IMR-90 (cell line): ENCODE measurements around the gene MEF2A. TPM values are rescaled to one million over a fixed set of nuclear protein-coding genes. Genes with fewer than 3 reads are reported as not detected.

ENCODE experiments used
- ATAC-seq: fragments of 200-7000 bp; cut with Tn5 transposase; 2 replicates; pipeline ENCODE4 v1.9.1; 2020; ENCODE audit warnings: low read depth, mild to moderate bottlenecking, moderate library complexity
- BruUV-seq: library from RNA; stranded (reverse); fragments of 400-500 nt; replicated peaks from 2 replicates; lab custom pipeline; 2021; lab: Mats Ljungman, UMichigan
- CTCF ChIA-PET: fragments of 300-600 bp; formaldehyde crosslinking; extraction: SDS; loops from one replicate; lab custom pipeline; 2021; ENCODE audit warnings: antibody characterized with exemption; lab: Yijun Ruan, JAX
- POLR2A ChIA-PET: fragments of 300-600 bp; sonication (Branson Sonifier 250); formaldehyde crosslinking; loops from one replicate; lab custom pipeline; 2022; ENCODE audit warnings: antibody characterized with exemption; ENCODE audit not compliant: unreplicated experiment; lab: Charles Lee
- DNase-seq: peaks from one replicate; pipeline ENCODE4 v3.0.0; 2013
- H2AFZ ChIP-seq: replicated peaks from 2 replicates; pipeline ENCODE3; 2013; ENCODE audit warnings: low read length, mild to moderate bottlenecking; ENCODE audit not compliant: poor library complexity
- H2AK5ac ChIP-seq: 2 replicates; pipeline ENCODE4 v1.6.1; 2013; ENCODE audit warnings: low read depth, low read length, inconsistent platforms
- H2AK9ac ChIP-seq: replicated peaks from 2 replicates; pipeline ENCODE3; 2013; ENCODE audit warnings: mild to moderate bottlenecking, low read depth, low read length, moderate library complexity; ENCODE audit not compliant: poor library complexity
- H2BK120ac ChIP-seq: 2 replicates; pipeline ENCODE4 v1.6.1; 2013; ENCODE audit warnings: low read depth, low read length, inconsistent platforms
- H2BK15ac ChIP-seq: 3 replicates; pipeline ENCODE4 v1.6.1; 2013; ENCODE audit warnings: low read depth, low read length, inconsistent platforms
- H2BK20ac ChIP-seq: 2 replicates; pipeline ENCODE4 v1.6.1; 2013; ENCODE audit warnings: low read depth, mild to moderate bottlenecking, inconsistent platforms, low read length, moderate library complexity
- H2BK5ac ChIP-seq: 2 replicates; pipeline ENCODE4 v1.6.1; 2013; ENCODE audit warnings: mild to moderate bottlenecking, low read depth, low read length, inconsistent platforms; ENCODE audit not compliant: poor library complexity, severe bottlenecking
- H3K14ac ChIP-seq: replicated peaks from 2 replicates; pipeline ENCODE4 v1.6.1; 2013; ENCODE audit warnings: low read depth, low read length, inconsistent platforms
- H3K18ac ChIP-seq: 2 replicates; pipeline ENCODE4 v1.6.1; 2013; ENCODE audit warnings: low read depth, low read length, control low read depth
- H3K23ac ChIP-seq: 2 replicates; pipeline ENCODE4 v1.6.1; 2013; ENCODE audit warnings: low read depth, low read length, inconsistent platforms
- H3K27ac ChIP-seq: 2 replicates; pipeline ENCODE4 v1.5.1; 2013; ENCODE audit warnings: mild to moderate bottlenecking, control low read depth, low read length; ENCODE audit not compliant: insufficient read depth
- H3K27me3 ChIP-seq: 2 replicates; pipeline ENCODE4 v1.6.1; 2013; ENCODE audit warnings: low read length; ENCODE audit not compliant: control insufficient read depth, insufficient read depth
- H3K36me3 ChIP-seq: 2 replicates; pipeline ENCODE4 v1.6.1; 2013; ENCODE audit warnings: low read length, mixed read lengths; ENCODE audit not compliant: control insufficient read depth, insufficient read depth
- H3K4ac ChIP-seq: 2 replicates; pipeline ENCODE4 v1.6.1; 2013; ENCODE audit warnings: low read depth, low read length, inconsistent platforms
- H3K4me1 ChIP-seq: 2 replicates; pipeline ENCODE4 v1.6.1; 2013; ENCODE audit warnings: low read length, mixed read lengths; ENCODE audit not compliant: control insufficient read depth, insufficient read depth
- H3K4me2 ChIP-seq: 2 replicates; pipeline ENCODE4 v1.6.1; 2013; ENCODE audit warnings: low read depth, mild to moderate bottlenecking, control low read depth, low read length, moderate library complexity
- H3K4me3 ChIP-seq: 2 replicates; pipeline ENCODE4 v1.5.1; 2013; ENCODE audit warnings: low read depth, mild to moderate bottlenecking, control low read depth, low read length, moderate library complexity; ENCODE audit not compliant: insufficient read depth
- H3K56ac ChIP-seq: 2 replicates; pipeline ENCODE4 v1.6.1; 2013; ENCODE audit warnings: low read length, inconsistent platforms; ENCODE audit not compliant: insufficient read depth; ENCODE audit errors: extremely low read depth
- H3K79me1 ChIP-seq, 2 experiments: 2 replicates each; pipeline ENCODE4 v1.6.1; 2013; ENCODE audit warnings: low read length in 2 of 2, inconsistent platforms in 1 of 2, low read depth in 1 of 2
- H3K9ac ChIP-seq: 2 replicates; pipeline ENCODE4 v1.6.1; 2013; ENCODE audit warnings: low read depth, low read length, control low read depth
- H3K9me1 ChIP-seq: 2 replicates; pipeline ENCODE4 v1.6.1; 2013; ENCODE audit warnings: low read length, inconsistent platforms; ENCODE audit not compliant: insufficient read depth
- H3K9me3 ChIP-seq: 2 replicates; pipeline ENCODE4 v1.6.1; 2013; ENCODE audit warnings: low read length; ENCODE audit not compliant: control insufficient read depth, insufficient read depth
- H4K20me1 ChIP-seq: 2 replicates; pipeline ENCODE4 v1.6.1; 2013; ENCODE audit warnings: low read length, inconsistent platforms; ENCODE audit not compliant: insufficient read depth
- H4K5ac ChIP-seq: 2 replicates; pipeline ENCODE4 v1.6.1; 2013; ENCODE audit warnings: mild to moderate bottlenecking, low read depth, low read length, control low read depth
- H4K8ac ChIP-seq, 2 experiments: 2 replicates each; pipeline ENCODE4 v1.6.1; 2013; ENCODE audit warnings: low read depth in 2 of 2, low read length in 2 of 2, control low read depth in 1 of 2, inconsistent platforms in 1 of 2
- H4K91ac ChIP-seq: 2 replicates; pipeline ENCODE4 v1.6.1; 2013; ENCODE audit warnings: low read depth, low read length, inconsistent platforms; ENCODE audit not compliant: insufficient read depth
- CEBPB ChIP-seq: IDR thresholded peaks from 2 replicates; pipeline ENCODE4 v1.6.1; 2012; ENCODE audit warnings: low read depth, low read length, improper control_type of control experiment
- CHD1 ChIP-seq: IDR thresholded peaks from 2 replicates; pipeline ENCODE4 v1.6.1; 2012; ENCODE audit warnings: low read depth, low read length, improper control_type of control experiment
- FOS ChIP-seq: fragments of 150-350 bp; IDR thresholded peaks from 2 replicates; pipeline ENCODE4 v1.6.1; 2016; ENCODE audit warnings: low read depth, low read length
- MAFK ChIP-seq: IDR thresholded peaks from 2 replicates; pipeline ENCODE4 v1.6.1; 2012; ENCODE audit warnings: low read depth, low read length, improper control_type of control experiment
- MXI1 ChIP-seq: IDR thresholded peaks from 2 replicates; pipeline ENCODE4 v1.6.1; 2012; ENCODE audit warnings: low read depth, mild to moderate bottlenecking, low read length, moderate library complexity, borderline replicate concordance
- RAD21 ChIP-seq: IDR thresholded peaks from 2 replicates; pipeline ENCODE4 v1.6.1; 2012; ENCODE audit warnings: low read length, improper control_type of control experiment
- RCOR1 ChIP-seq: IDR thresholded peaks from 2 replicates; pipeline ENCODE4 v1.6.1; 2012; ENCODE audit warnings: mild to moderate bottlenecking, low read length, improper control_type of control experiment; ENCODE audit not compliant: insufficient replicate concordance
- USF2 ChIP-seq: fragments of 150-350 bp; IDR thresholded peaks from 2 replicates; pipeline ENCODE4 v1.6.1; 2017; ENCODE audit warnings: mild to moderate bottlenecking, antibody characterized with exemption, low read length, low read depth
- WGBS, 2 experiments: methylation state at CpG; one replicate each; pipeline versions ENCODE4 v1.1.5 to v1.1.7; 2013; ENCODE audit warnings: missing lambda C conversion rate in 2 of 2; ENCODE audit not compliant: insufficient read length in 1 of 2; ENCODE audit errors: extremely low coverage in 2 of 2; 5-methylcytosine and 5-hydroxymethylcytosine counted together
- dilution Hi-C: fragments of 300-500 bp; cut with HindIII; formaldehyde crosslinking; loops from one replicate; pipeline ENCODE4 v1.14.3; 2018; ENCODE audit warnings: low sequenced_read_pairs; ENCODE audit not compliant: unreplicated experiment
- in situ Hi-C: fragments of 300-500 bp; cut with MboI; formaldehyde crosslinking; loops from 3 replicates; pipeline ENCODE4 v1.14.3; 2019; ENCODE audit warnings: low sequenced_read_pairs, inconsistent platforms, mixed read lengths
- intact Hi-C: fragments of 100-400 bp; cut with micrococcal nuclease; formaldehyde crosslinking; loops from 2 replicates; pipeline ENCODE4 v1.10.0; 2022
- polyA plus RNA-seq, 3 experiments: library from polyadenylated mRNA; depleted of rRNA; stranded (reverse); fragments of >200 nt; gene quantifications; 2 replicates each; pipeline ENCODE4 v1.2.3, GENCODE V29; 2012; ENCODE audit warnings: low replicate concordance in 1 of 3
- total RNA-seq: library from RNA; depleted of rRNA; stranded (reverse); fragments of >200 nt; gene quantifications from 2 replicates; pipeline ENCODE4 v1.2.3, GENCODE V29; 2012

MEF2A gene
- total and polyA plus RNA-seq, 2 of the 4 experiments (the other 2 are of a cell fraction): 16.1 to 16.7 TPM

- no peak overlapping the region for H3K4me3 ChIP-seq
- no peaks in the 10 kb centered on the region; the same call in 1 of the 2 replicates for H3K4me1 ChIP-seq
- no peak overlapping the region for H4K8ac ChIP-seq
- H2BK15ac ChIP-seq: no peak overlapping the region
- no peak overlapping the region for H2BK5ac ChIP-seq
- H3K14ac ChIP-seq: no peak overlapping the region
- ATAC-seq: peak; percentile 14; the same call in 1 of the 2 replicates
- POLR2A ChIA-PET: no interaction called here
- H3K79me1 ChIP-seq: peaks cover 9 to 20% of the 10 kb centered on the region in 2 experiments; a peak in 3 of 4 replicates
- H3K27me3 ChIP-seq: no peaks in the 10 kb centered on the region
- H3K27ac ChIP-seq: no peak overlapping the region
- no peak overlapping the region for H2AK9ac ChIP-seq
- H2BK120ac ChIP-seq: no peak overlapping the region
- H2BK20ac ChIP-seq: no peak overlapping the region
- H2AFZ ChIP-seq: no peak overlapping the region
- DNase-seq: no peak
- no peak overlapping the region for H4K5ac ChIP-seq
- no CpG with 5 or more reads among the region's 3 CpGs for WGBS, 2 experiments
- H3K4ac ChIP-seq: no peak overlapping the region
- no peak overlapping the region for H3K9ac ChIP-seq
- H2AK5ac ChIP-seq: no peak overlapping the region
- in situ Hi-C loops (no loop called here), dilution Hi-C loops (no loop called here), intact Hi-C loops (no loop called here)
- no peaks in the 10 kb centered on the region; the same call in 1 of the 2 replicates for H4K20me1 ChIP-seq
- BruUV-seq: no TSS peak
- H3K4me2 ChIP-seq: no peak overlapping the region; the same call in 1 of the 2 replicates
- H4K91ac ChIP-seq: no peak overlapping the region
- CTCF ChIA-PET: no interaction called here
- H3K36me3 ChIP-seq: peaks cover 10% of the 10 kb centered on the region
- peaks cover 5% of the 10 kb centered on the region; the same call in 1 of the 2 replicates for H3K9me1 ChIP-seq
- no peak overlapping the region for H3K23ac ChIP-seq
- no peaks in the 10 kb centered on the region for H3K9me3 ChIP-seq
- no peak overlapping the region for H3K56ac ChIP-seq
- TF ChIP-seq FOS: no peak
- TF ChIP-seq CEBPB: no peak
- TF ChIP-seq CHD1: no peak
- TF ChIP-seq RCOR1: no peak
- TF ChIP-seq USF2: no peak
- TF ChIP-seq MXI1: no peak
- TF ChIP-seq RAD21: no peak
- no peak for TF ChIP-seq MAFK
- no peak overlapping the region for H3K18ac ChIP-seq
Measured at GRCh38 chr15:99645543-99645935, 79.8 kb downstream of the MEF2A start.
